Activated naive CD4-positive, alpha-beta T cell treated with anti-CD3 and anti-CD28 coated beads, Interleukin-2, amount 50 U/mL, for 24 hours (primary cell): ENCODE data around the gene EPSTI1.

Experiments
- H3K27ac Mint-ChIP-seq: one replicate; pipeline ENCODE4 v1.8.0; 2021; ENCODE audit warnings: mild to moderate bottlenecking, mixed read lengths
- H3K27me3 Mint-ChIP-seq: one replicate; pipeline ENCODE4 v1.8.0; 2021; ENCODE audit warnings: mixed read lengths
- H3K36me3 Mint-ChIP-seq: one replicate; pipeline ENCODE4 v1.8.0; 2021; ENCODE audit warnings: mixed read lengths
- H3K4me1 Mint-ChIP-seq: one replicate; pipeline ENCODE4 v1.8.0; 2021; ENCODE audit warnings: mixed read lengths
- H3K4me3 Mint-ChIP-seq: one replicate; pipeline ENCODE4 v1.8.0; 2021; ENCODE audit warnings: mild to moderate bottlenecking, mixed read lengths
- H3K9me3 Mint-ChIP-seq: one replicate; pipeline ENCODE4 v1.8.0; 2021; ENCODE audit warnings: mixed read lengths

The EPSTI1 gene

DNA sequence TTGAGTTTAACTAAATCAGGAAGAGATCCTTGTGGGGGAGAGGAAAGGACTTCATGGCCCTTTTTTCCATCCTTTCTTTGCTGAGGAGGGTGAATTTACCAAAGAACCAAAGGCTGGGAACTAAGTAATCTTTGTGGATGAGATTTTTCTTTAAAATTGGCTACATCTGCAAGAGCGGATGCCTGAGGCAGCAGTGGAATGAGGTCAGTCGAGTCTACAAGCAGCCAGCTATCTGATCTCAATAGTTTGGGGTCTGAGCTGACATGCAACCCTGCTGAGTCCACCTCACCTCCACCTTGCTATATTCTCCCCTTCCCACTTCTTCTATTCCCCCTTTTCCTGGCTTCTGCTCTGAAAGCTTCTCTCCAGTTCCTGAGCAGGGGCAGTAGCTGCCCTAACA is 27.8 kb upstream of the EPSTI1 start:
- H3K9me3 Mint-ChIP-seq = no peaks in the 10 kb centered on the region
- H3K27me3 Mint-ChIP-seq = no peaks in the 10 kb centered on the region
- no peaks in the 10 kb centered on the region for H3K36me3 Mint-ChIP-seq
- H3K4me3 Mint-ChIP-seq = no peak overlapping the region
- peaks cover 11% of the 10 kb centered on the region for H3K4me1 Mint-ChIP-seq
- no peak overlapping the region for H3K27ac Mint-ChIP-seq

DNA sequence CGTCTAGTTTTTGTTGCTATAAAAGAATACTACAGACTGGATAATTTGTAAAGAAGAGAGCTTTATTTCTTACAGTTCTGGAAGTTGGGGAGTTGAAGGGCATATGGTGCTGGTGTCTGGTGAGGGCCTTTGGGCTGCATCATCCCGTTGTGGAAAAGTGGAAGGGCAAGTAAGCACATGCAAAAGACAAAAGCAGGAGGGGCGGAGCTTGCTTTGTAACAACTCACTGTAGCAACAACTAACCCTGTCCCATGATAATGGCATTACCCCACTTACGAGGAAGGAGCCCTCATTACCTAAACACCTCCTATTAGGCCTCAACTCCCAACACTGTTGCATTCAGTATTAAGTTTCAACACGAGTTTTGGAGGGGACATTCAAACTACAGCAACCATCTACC is 24.2 kb upstream of the EPSTI1 start:
- Mint-ChIP-seq H3K9me3 (no peaks in the 10 kb centered on the region), H3K36me3 (no peaks in the 10 kb centered on the region), H3K4me1 (no peaks in the 10 kb centered on the region), H3K27ac (no peak overlapping the region), H3K4me3 (no peak overlapping the region), H3K27me3 (no peaks in the 10 kb centered on the region)

DNA sequence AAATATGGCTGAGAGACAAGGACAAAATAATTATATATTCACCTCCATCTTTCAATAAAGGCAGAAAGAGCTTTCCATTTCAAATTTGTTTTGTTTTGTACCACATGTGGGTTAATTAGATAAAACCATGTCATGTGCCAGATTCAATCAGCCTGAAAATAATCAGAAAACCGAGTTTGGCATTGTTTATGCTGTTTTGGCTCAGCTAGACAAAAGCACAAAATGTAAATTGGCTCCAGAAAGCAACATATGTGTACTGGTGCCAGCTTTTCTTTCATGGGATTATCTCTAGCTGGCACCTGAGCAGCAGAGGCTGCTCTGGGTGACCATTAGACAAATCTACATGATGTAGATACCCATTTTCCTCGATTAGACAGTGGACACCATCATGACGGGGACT is 22.1 kb upstream of the EPSTI1 start:
- Mint-ChIP-seq H3K4me3 (no peak overlapping the region), H3K36me3 (no peaks in the 10 kb centered on the region), H3K4me1 (no peaks in the 10 kb centered on the region), H3K27me3 (no peaks in the 10 kb centered on the region), H3K9me3 (no peaks in the 10 kb centered on the region), H3K27ac (no peak overlapping the region)

DNA sequence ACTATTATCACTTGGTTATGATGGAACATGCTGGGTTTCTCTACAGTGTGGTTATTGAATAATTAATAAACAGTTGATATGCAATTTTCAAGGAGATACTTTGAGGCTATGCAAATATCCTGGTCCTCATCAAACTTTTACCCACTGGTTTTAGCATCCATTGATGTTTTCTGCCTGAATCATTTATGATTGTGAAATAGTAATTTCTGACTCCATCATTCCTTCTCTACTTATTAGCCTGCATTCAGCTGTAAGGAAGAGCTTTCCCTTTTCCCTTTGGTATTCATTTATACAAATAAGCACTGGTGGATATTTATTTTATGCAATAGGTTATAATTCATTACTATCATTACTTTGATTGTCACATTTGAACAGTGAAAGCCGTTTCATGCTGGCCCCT is 17.5 kb upstream of the EPSTI1 start:
- Mint-ChIP-seq H3K36me3 (no peaks in the 10 kb centered on the region), H3K4me3 (no peak overlapping the region), H3K9me3 (no peaks in the 10 kb centered on the region), H3K4me1 (no peaks in the 10 kb centered on the region), H3K27me3 (no peaks in the 10 kb centered on the region), H3K27ac (no peak overlapping the region)

DNA sequence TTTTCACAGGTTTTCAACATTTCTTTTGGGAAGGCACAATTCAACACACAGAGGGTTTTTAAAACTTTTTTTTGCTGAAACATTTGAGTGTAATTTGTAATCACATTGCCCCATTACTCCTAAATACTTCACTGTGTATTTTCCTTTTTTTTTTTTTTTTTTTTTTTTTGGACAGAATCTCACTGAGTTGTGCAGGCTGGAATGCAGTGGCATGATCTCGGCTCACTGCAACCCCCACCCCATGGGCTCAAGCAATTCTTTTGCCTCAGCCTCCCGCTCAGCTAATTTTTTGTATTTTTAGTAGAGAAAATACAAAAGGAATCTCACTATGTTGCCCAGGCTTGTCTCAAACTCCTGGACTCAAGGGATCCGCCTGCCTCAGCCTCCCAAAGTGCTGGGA is 16.6 kb upstream of the EPSTI1 start:
- Mint-ChIP-seq H3K27me3 (no peaks in the 10 kb centered on the region), H3K4me3 (no peak overlapping the region), H3K27ac (no peak overlapping the region)

DNA sequence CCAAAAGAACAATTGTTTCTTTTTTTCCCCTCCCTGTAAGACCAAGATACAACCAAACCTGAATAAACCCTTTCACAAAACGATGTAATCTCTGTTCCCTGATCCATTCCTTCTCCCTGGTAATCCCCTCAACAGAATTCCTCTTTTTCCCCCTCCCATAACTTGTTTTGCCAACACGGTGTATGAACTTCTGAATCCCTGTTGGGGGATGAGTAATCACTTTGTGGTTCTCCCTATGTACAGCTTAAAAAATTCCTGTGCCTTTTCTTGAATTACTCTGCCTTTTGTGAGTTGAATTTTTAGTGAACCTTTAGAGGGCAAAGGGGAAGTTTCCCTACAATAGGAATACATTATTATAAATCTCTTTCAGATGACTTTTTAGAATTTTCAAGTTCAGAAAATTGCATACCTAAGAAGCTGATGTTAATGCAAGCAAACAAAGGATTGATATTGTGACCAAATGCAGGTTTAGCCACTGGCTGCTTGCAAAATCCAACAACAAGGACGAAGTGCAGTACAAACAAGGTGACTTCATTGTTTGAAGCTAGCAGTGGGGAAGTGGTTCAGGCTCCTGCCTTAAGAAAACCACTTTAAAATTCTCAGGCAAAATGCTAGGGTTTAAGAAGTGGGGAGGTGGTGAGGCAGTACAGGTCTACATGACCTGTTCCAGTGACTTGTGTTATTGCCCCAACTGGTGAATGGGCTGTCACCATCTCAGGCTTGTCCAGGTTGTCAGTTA is 15.0 kb upstream of the EPSTI1 start:
- Mint-ChIP-seq H3K27ac (no peak overlapping the region), H3K4me3 (no peak overlapping the region), H3K36me3 (peaks cover 6% of the 10 kb centered on the region), H3K4me1 (no peaks in the 10 kb centered on the region), H3K27me3 (no peaks in the 10 kb centered on the region), H3K9me3 (peaks cover 8% of the 10 kb centered on the region)

More for the DNA sequence above, 16.6 kb upstream of the EPSTI1 start:
- no peaks in the 10 kb centered on the region for H3K9me3 Mint-ChIP-seq
- H3K4me1 Mint-ChIP-seq = no peaks in the 10 kb centered on the region
- no peaks in the 10 kb centered on the region for H3K36me3 Mint-ChIP-seq

DNA sequence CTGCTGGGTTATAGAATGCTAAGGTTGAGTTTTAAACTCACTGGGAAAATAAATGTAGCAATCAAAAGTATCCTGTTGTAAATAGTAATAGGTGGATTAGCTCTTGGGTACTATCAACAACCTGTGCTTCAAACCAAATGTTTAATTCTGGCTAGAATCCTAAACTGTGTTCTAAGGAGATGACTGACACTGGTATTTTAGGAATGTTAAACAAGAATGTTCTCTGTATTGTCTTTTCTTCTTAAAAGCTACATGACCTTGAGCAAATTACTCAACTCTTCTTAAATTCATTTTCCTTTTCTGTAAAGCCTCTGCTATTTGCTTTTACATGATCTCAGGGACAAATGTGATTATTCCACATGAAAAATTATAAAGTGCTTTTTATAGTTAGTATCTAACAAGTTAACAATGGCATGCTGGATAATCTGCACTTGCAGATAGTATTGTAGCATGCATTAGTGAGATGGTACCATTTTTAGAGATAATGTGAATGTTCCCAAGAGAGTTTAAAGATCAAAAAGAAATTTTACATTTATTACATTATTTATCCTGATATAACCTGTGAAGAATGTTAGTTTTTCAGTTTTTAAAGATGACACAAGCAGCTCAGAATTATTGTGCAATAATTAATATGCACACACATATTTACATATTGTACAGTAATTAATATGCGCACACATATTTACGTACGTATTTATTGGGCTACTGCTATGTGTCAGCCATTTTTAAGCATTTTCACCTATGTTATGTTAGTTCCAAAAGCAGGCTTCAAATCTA is 13.6 kb upstream of the EPSTI1 start:
- Mint-ChIP-seq H3K4me3 (no peak overlapping the region), H3K27ac (no peak overlapping the region), H3K9me3 (peaks cover 8% of the 10 kb centered on the region), H3K4me1 (no peaks in the 10 kb centered on the region), H3K27me3 (no peaks in the 10 kb centered on the region), H3K36me3 (peaks cover 6% of the 10 kb centered on the region)

DNA sequence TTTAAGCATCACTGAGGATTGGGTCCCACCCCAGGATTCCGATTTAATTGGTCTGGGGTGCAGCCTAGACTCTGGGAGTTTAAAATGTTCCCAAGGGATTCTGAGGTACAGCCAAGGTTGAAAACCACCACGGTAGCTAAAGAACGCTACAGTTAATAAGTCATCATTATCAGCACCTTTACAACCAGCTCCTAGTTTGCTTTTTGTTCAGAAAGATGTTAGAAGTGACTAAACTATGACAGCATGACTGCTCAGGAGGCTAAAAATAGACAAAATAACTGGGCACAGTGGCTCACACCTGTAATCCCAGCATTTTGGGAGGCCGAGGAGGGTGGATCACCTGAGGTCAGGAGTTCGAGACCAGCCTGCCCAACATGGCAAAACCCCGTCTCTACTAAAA is 11.7 kb upstream of the EPSTI1 start:
- Mint-ChIP-seq H3K27me3 (no peaks in the 10 kb centered on the region), H3K4me3 (no peak overlapping the region), H3K9me3 (peaks cover 8% of the 10 kb centered on the region), H3K27ac (no peak overlapping the region), H3K4me1 (no peaks in the 10 kb centered on the region), H3K36me3 (peaks cover 6% of the 10 kb centered on the region)

DNA sequence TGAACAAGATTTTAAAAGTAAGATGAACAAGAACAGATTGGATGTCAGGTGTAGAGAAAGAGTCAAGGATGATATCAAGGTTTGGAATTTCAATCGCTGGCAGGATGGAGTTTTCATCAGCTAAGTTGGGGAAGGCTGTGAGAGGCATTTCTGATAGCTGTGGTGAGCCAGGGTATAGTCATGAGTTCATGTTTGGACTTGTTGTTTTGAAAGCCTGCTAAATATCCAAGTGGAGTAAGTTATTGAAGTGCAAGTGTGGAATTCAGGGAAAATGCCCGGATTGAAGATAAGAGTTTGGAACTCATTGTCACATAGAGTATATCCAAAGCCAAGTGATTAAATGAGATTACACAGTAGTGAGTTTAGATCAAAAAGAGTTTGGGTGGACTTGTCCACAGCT is 11.0 kb upstream of the EPSTI1 start:
- H3K9me3 Mint-ChIP-seq = peaks cover 8% of the 10 kb centered on the region
- no peaks in the 10 kb centered on the region for H3K4me1 Mint-ChIP-seq
- H3K27ac Mint-ChIP-seq = no peak overlapping the region
- H3K36me3 Mint-ChIP-seq = peaks cover 6% of the 10 kb centered on the region
- H3K4me3 Mint-ChIP-seq = no peak overlapping the region
- H3K27me3 Mint-ChIP-seq = no peaks in the 10 kb centered on the region

DNA sequence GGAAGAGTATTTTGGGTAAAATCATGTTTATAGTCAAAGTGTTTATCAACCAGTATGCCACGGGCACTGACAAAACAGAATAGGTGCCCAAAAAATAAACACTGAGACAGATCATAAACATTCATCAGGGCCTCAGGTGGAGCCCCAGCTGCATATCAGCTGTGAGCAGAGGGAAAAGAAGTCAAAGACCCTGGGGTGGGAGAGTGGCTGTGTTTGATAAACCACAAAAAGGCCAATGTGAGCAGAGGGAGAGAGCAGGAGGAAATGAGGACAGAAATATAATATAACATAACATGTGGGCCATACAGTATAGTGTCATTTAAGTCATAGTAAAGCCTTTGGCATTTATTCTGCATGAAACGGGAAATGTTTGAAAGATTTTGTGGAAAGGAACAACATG is 10.0 kb upstream of the EPSTI1 start:
- peaks cover 8% of the 10 kb centered on the region for H3K9me3 Mint-ChIP-seq
- peaks cover 3% of the 10 kb centered on the region for H3K4me1 Mint-ChIP-seq
- H3K27ac Mint-ChIP-seq = no peak overlapping the region

DNA sequence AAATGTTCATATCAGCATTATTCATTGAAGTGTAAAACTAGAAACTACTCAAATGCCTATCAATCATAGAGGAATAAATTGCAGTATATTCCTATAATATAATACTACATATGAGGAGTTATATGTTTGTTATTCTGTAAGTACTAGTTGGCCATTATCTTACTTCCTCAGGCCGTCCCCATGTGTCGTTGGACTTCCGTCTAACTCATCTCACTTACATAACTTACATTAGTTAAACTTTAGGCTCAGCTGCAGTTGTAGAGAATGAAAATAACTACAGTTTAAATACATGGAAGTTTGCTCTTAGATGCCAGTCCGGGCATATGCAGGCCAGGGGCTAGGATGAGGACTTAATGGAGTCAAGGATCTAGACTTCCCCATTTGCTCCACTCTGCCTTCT is 8.6 kb upstream of the EPSTI1 start:
- Mint-ChIP-seq H3K4me3 (no peak overlapping the region), H3K27ac (no peak overlapping the region), H3K27me3 (no peaks in the 10 kb centered on the region), H3K4me1 (peaks cover 17% of the 10 kb centered on the region), H3K36me3 (peaks cover 6% of the 10 kb centered on the region), H3K9me3 (peaks cover 8% of the 10 kb centered on the region)

More for the DNA sequence above, 10.0 kb upstream of the EPSTI1 start:
- Mint-ChIP-seq H3K36me3 (peaks cover 6% of the 10 kb centered on the region), H3K27me3 (no peaks in the 10 kb centered on the region), H3K4me3 (no peak overlapping the region)

DNA sequence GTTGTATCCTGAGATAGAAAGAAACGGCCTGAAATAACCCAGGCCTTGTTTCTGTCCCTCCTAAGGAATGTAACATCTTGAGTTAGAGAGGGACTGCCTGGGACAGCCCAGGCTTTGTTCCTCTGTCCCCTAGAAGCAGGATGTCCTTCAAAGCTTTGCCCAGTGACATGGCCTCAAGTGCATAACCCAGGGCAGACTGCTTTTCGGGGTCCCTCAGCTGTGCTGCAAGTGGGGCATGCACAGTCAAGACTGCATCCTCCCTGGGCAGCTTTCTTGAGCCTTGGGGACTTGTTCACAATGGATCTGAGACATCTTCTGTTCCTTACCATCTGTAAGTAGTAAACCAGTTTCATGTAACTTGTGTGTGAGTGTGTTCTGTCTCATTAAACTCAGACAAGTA is 7.5 kb upstream of the EPSTI1 start:
- Mint-ChIP-seq H3K27me3 (no peaks in the 10 kb centered on the region), H3K4me3 (no peak overlapping the region), H3K9me3 (peaks cover 8% of the 10 kb centered on the region), H3K36me3 (peaks cover 6% of the 10 kb centered on the region), H3K27ac (no peak overlapping the region), H3K4me1 (peaks cover 20% of the 10 kb centered on the region)

DNA sequence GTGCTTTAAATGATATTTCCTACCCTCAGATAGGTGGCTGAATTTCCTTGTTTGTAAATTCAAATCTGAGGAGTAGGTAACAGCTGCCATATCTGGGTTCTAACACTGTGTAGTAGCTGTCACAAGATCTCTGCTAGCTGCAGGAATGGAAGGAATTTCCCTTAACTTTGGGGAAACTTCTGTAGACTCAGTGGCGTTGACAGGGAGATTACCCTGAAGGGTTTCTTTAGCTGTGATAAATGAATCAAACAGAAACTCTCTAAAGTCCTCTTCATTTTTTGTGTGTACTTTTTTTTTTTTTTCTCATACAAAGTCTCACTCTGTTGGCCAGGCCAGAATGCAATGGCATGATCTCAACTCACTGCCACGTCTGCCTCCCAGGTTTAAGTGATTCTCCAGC is 5.3 kb upstream of the EPSTI1 start:
- peaks cover 2% of the 10 kb centered on the region for H3K9me3 Mint-ChIP-seq
- no peak overlapping the region for H3K4me3 Mint-ChIP-seq
- peaks cover 41% of the 10 kb centered on the region for H3K4me1 Mint-ChIP-seq
- no peak overlapping the region for H3K27ac Mint-ChIP-seq
- H3K36me3 Mint-ChIP-seq = peaks cover 1% of the 10 kb centered on the region
- no peaks in the 10 kb centered on the region for H3K27me3 Mint-ChIP-seq

DNA sequence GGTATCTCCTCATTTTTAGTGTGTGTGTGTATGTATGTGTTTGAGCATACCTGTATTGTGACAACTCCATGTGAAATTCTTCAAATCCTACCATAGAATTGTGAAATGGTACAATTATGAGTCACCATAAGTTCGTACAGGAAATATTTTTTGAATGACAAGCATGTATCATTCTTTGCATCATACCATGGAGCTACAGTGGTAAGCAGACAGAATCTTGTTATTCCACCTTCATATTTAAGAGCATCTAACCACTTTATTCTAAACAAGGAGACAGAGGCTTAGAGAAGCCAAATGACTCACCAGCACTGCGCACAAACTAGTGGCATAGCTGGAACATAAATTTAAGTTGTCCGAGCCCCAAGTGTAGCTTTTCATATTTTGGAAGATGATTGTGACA is 4.5 kb upstream of the EPSTI1 start:
- peaks cover 45% of the 10 kb centered on the region for H3K4me1 Mint-ChIP-seq
- H3K27ac Mint-ChIP-seq = peak overlapping the region; percentile 75
- no peaks in the 10 kb centered on the region for H3K27me3 Mint-ChIP-seq
- H3K36me3 Mint-ChIP-seq = no peaks in the 10 kb centered on the region
- H3K9me3 Mint-ChIP-seq = no peaks in the 10 kb centered on the region
- no peak overlapping the region for H3K4me3 Mint-ChIP-seq

DNA sequence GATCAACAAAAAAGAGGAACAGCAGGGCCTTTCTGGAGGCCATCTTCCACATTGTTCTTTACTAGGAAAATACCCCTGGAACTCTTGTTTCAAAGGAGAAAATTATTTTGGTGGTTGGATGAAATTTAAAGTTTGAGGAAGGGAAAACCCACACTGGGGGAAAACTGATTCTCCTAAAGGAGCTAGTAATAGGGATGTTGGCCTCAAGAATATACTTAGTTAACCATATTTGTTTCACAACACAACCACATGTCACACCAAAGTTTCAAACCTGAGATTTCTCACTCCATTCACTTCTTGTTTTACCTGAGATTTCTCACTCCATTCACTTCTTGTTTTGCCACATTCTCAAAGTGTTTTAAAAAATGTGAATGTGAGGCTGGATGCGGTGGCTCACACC is 2.8 kb upstream of the EPSTI1 start:
- Mint-ChIP-seq H3K9me3 (no peaks in the 10 kb centered on the region), H3K4me3 (no peak overlapping the region), H3K4me1 (peaks cover 58% of the 10 kb centered on the region), H3K27ac (peak overlapping the region; percentile 31), H3K36me3 (no peaks in the 10 kb centered on the region), H3K27me3 (no peaks in the 10 kb centered on the region)

DNA sequence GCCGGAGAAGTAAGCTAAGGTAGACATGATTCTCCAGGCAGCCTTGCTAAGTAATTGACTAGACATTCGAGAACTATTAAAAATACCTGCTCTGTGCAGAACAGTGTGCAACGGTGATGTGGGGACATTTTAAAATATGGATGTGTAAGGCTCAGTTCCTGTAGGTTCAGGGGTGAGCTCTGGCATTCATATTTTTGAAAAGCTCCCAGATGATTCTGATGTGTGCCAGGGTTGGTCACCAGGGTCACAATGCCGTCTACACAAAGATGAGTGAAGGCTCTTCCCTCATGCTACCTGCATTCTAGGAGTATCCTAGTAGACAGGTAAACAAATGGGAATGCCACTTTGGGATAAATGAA is 702 bp upstream of the EPSTI1 start:
- Mint-ChIP-seq H3K27me3 (no peaks in the 10 kb centered on the region), H3K4me1 (peaks cover 67% of the 10 kb centered on the region), H3K27ac (peak overlapping the region; percentile 99), H3K9me3 (no peaks in the 10 kb centered on the region), H3K36me3 (no peaks in the 10 kb centered on the region), H3K4me3 (peak overlapping the region; percentile 93)
